WERI-Rb-1 (cell line): Measurements from ENCODE around the gene SWT1.

Experiments used
- DNase-seq: peaks from one replicate; pipeline ENCODE4 v3.0.0-alpha.2; 2020
- H3K27ac ChIP-seq: fragments of 250-450 bp; sonication (Bioruptor Pico); 2 replicates; pipeline ENCODE4 v1.5.1; 2020; ENCODE audit warnings: mild to moderate bottlenecking, moderate library complexity
- H3K27me3 ChIP-seq: fragments of 250-450 bp; sonication (Bioruptor Pico); 2 replicates; pipeline ENCODE4 v1.5.1; 2021; ENCODE audit warnings: mild to moderate bottlenecking, low read depth, moderate library complexity; ENCODE audit not compliant: insufficient read depth, severe bottlenecking
- H3K36me3 ChIP-seq: fragments of 250-450 bp; sonication (Bioruptor Pico); 2 replicates; pipeline ENCODE4 v1.5.1; 2020; ENCODE audit warnings: mild to moderate bottlenecking, moderate library complexity
- H3K4me3 ChIP-seq: 2 replicates; pipeline ENCODE4 v1.5.1; 2011; ENCODE audit warnings: low read depth, mild to moderate bottlenecking, control low read depth, low read length
- H3K9me3 ChIP-seq: fragments of 250-450 bp; sonication (Bioruptor Pico); 2 replicates; pipeline ENCODE4 v1.5.1; 2021; ENCODE audit warnings: mild to moderate bottlenecking, moderate library complexity; ENCODE audit not compliant: severe bottlenecking
- TF ChIP-seq, protein P1 (sequence below): IDR thresholded peaks from 2 replicates; pipeline ENCODE4 v1.5.1; 2011; ENCODE audit warnings: low read depth, mild to moderate bottlenecking, control low read depth, inconsistent platforms, low read length

The SWT1 gene

DNA sequence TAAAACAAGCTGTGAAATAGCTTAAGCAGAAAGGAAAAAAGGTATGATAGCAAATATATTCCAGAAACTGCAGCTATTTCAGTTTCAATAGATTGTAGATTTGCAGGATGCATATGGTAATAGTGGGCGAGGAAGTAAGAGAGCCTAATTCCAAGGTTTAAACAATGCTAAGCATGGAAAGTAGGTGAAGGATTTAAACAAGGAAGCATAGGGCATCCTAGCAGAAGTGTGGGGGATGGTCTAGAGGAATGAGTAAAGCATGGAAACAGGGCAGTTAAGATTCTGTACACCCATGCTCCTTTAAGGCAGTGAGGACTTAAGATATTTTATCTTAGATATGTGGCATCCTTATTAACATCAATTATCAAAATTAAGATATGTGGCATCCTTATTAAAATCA, 157.4 kb downstream of the SWT1 start:
- no peak for DNase-seq
- Histone ChIP-seq H3K9me3 (no peaks in the 10 kb centered on the region), H3K36me3 (peaks cover 44% of the 10 kb centered on the region), H3K4me3 (peak overlapping the region; percentile 89), H3K27ac (no peak overlapping the region), H3K27me3 (no peaks in the 10 kb centered on the region)
- TF ChIP-seq, protein P1, sequence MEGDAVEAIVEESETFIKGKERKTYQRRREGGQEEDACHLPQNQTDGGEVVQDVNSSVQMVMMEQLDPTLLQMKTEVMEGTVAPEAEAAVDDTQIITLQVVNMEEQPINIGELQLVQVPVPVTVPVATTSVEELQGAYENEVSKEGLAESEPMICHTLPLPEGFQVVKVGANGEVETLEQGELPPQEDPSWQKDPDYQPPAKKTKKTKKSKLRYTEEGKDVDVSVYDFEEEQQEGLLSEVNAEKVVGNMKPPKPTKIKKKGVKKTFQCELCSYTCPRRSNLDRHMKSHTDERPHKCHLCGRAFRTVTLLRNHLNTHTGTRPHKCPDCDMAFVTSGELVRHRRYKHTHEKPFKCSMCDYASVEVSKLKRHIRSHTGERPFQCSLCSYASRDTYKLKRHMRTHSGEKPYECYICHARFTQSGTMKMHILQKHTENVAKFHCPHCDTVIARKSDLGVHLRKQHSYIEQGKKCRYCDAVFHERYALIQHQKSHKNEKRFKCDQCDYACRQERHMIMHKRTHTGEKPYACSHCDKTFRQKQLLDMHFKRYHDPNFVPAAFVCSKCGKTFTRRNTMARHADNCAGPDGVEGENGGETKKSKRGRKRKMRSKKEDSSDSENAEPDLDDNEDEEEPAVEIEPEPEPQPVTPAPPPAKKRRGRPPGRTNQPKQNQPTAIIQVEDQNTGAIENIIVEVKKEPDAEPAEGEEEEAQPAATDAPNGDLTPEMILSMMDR, result no peak

- DNase-seq, result no peak
- no peaks in the 10 kb centered on the region for H3K27me3 ChIP-seq
- H3K9me3 ChIP-seq, result no peaks in the 10 kb centered on the region
- H3K36me3 ChIP-seq, result peaks cover 33% of the 10 kb centered on the region
- TF ChIP-seq, protein P1, result no peak
- peak overlapping the region; percentile 89 for H3K4me3 ChIP-seq
- H3K27ac ChIP-seq, result peak overlapping the region; percentile 97
These were observed 158.6 kb downstream of the SWT1 start for GRCh38 chr1:185315445-185316071.

DNA sequence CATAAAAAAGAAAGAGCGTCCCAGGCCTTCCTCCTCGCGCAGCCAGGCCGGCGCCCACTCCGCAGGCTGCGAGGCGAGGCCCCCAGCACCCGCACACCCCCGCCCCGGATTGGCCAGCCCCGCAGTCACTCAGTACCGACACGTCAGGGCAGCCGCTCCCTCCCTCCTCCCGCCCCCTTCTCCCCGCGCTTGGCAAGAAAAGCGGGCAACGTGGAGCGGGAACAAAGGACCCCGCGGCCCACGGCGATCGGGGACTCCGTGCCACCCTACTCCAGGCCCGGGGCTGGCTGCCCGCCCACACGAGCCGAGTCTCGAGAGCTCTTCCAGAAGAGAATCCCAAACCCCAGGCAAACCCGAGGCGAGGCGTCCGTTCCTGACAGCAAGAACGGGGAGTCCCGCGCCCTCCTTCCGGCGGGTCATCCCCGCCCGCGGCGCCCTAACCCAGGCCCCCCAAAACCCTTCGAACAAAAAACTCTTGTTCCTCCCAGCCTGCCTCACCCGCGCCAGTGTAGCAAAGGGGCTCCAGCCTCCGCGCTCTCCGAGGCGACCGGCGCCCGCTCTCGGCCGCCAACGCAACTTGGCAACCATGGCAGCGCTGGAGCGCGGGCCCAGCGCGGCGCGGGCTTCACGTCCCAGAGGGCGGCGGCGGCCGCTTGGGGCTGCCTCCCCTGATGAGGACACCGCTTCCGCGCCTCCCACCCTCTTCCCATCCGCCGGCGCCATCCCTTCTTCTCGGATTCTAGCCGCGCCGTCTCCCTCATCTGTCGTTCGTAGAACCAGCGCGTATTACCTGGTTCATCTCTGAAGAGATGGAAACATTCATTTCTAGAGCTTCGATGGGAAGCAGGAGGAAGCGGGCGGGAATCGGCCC, 159.4 kb downstream of the SWT1 start:
- DNase-seq, result peak; percentile 97
- Histone ChIP-seq H3K4me3 (peak overlapping the region; percentile 89), H3K9me3 (no peaks in the 10 kb centered on the region), H3K27ac (peak overlapping the region; percentile 97), H3K27me3 (no peaks in the 10 kb centered on the region), H3K36me3 (peaks cover 24% of the 10 kb centered on the region)
- TF ChIP-seq, protein P1, result no peak

DNA sequence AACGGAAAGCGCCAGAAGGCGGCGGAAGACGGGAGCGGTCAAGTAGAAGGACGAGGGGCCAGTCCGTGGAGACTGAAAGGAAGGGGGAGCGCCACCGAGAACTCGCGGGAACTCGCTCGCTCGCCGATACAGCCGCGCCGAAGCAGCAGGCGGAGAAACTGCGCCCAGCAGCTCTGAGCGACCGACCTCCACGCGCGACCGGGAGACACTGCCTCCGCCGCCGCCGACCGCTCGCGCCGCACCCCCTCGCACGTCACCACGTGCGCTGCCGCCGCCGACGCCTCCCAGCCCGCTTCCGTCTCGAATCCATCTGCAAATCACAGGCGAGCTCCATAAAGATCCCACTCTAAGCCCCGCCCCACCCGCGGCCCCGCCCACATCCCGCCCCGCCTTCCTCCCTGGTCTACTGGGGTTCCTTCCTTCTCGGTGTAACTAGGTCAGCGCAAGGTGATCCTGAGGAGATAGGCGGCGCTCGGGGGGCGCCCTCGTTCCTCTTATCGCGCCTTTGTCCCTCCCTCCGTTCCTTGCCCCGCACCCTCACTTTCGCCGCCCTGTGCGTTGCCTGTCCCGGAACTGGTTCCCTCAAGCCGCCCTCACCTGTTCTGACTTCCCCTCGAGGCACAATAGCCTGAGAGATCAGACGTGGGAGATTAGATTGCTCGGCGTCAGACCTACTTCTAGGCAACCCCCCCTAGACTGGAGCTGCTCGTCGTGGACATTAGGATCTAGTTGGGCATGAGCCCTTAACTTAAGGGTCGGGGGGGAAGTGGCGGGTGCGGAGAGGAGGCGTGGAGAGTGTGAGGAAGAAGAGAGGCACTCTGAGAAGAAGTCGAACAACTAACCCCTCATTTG, 160.3 kb downstream of the SWT1 start, which contains the start of gene IVNS1ABP:
IVNS1ABP (minus strand) TSS at position 210 of the 852 bp plus-strand sequence. CDS start 7,750 bp downstream, outside the sequence.
- TF ChIP-seq, protein P1, result peak; percentile 65; the same call in 1 of the 2 replicates
- H3K9me3 ChIP-seq, result no peaks in the 10 kb centered on the region
- peaks cover 18% of the 10 kb centered on the region for H3K36me3 ChIP-seq
- peak; percentile 95 for DNase-seq
- no peaks in the 10 kb centered on the region for H3K27me3 ChIP-seq
- peak within 1 kb of the TSS; percentile 89 for H3K4me3 ChIP-seq
- H3K27ac ChIP-seq, result peak within 1 kb of the TSS; percentile 97

- Histone ChIP-seq H3K36me3 (peaks cover 14% of the 10 kb centered on the region), H3K9me3 (no peaks in the 10 kb centered on the region), H3K4me3 (peak overlapping the region; percentile 74), H3K27ac (peak overlapping the region; percentile 85), H3K27me3 (no peaks in the 10 kb centered on the region)
- TF ChIP-seq, protein P1, result no peak
- DNase-seq, result no peak
These were observed 160.9 kb downstream of the SWT1 start for GRCh38 chr1:185317886-185318310.
